Liver (tissue), 9 donors: ENCODE data around the gene ATP4B. TPM values are rescaled to one million over a fixed set of nuclear protein-coding genes. Genes with fewer than 3 reads are reported as not detected.

Source experiments
- DNase-seq: peaks from one replicate; pipeline ENCODE4 v3.0.0-alpha.2; 2017; ENCODE audit warnings: low spot score
- H3K27ac ChIP-seq, 2 donors: one replicate each; pipeline ENCODE4 v1.7.0; 2013; ENCODE audit warnings: inconsistent platforms in 2 of 2, low read length in 2 of 2, control low read depth in 1 of 2, low read depth in 1 of 2, mild to moderate bottlenecking in 1 of 2
- H3K27me3 ChIP-seq, 4 donors: one replicate each; pipeline versions ENCODE4 v1.6.1 to v1.7.0; 2013; ENCODE audit warnings: low read length in 3 of 4, inconsistent platforms in 1 of 4, mild to moderate bottlenecking in 1 of 4, moderate library complexity in 1 of 4; ENCODE audit not compliant: control insufficient read depth in 4 of 4, insufficient read depth in 4 of 4
- H3K36me3 ChIP-seq, 4 donors: one replicate each; pipeline versions ENCODE4 v1.6.1 to v1.7.0; 2013; ENCODE audit warnings: low read length in 3 of 4, mild to moderate bottlenecking in 3 of 4, low read depth in 1 of 4, moderate library complexity in 1 of 4; ENCODE audit not compliant: control insufficient read depth in 4 of 4, insufficient read depth in 3 of 4
- H3K4me1 ChIP-seq, 4 donors: one replicate each; pipeline versions ENCODE4 v1.6.1 to v1.7.0; 2013; ENCODE audit warnings: low read length in 3 of 4, mild to moderate bottlenecking in 3 of 4, moderate library complexity in 1 of 4; ENCODE audit not compliant: control insufficient read depth in 4 of 4, insufficient read depth in 4 of 4
- H3K4me3 ChIP-seq, 3 donors: one replicate each; pipeline versions ENCODE4 v1.6.1 to v1.7.0; 2013; ENCODE audit warnings: low read length in 3 of 3, control low read depth in 1 of 3, low read depth in 1 of 3, mild to moderate bottlenecking in 1 of 3
- H3K9ac ChIP-seq, 2 donors: one replicate each; pipeline ENCODE4 v1.7.0; 2013; ENCODE audit warnings: low read length in 2 of 2, mild to moderate bottlenecking in 2 of 2, moderate library complexity in 2 of 2, control low read depth in 1 of 2, low read depth in 1 of 2
- H3K9me3 ChIP-seq, 4 donors: one replicate each; pipeline versions ENCODE4 v1.6.1 to v1.7.0; 2013; ENCODE audit warnings: low read length in 3 of 4; ENCODE audit not compliant: control insufficient read depth in 4 of 4
- EGR1 ChIP-seq, 2 donors: IDR thresholded peaks; 2 replicates each; pipeline ENCODE4 v1.6.1; 2016 to 2018; ENCODE audit warnings: antibody characterized with exemption in 2 of 2, low read depth in 2 of 2
- FOXA1 ChIP-seq: IDR thresholded peaks from 2 replicates; pipeline ENCODE4 v1.6.1; 2016; ENCODE audit warnings: antibody characterized with exemption
- FOXA2 ChIP-seq: IDR thresholded peaks from 2 replicates; pipeline ENCODE4 v1.6.1; 2016; ENCODE audit warnings: antibody characterized with exemption
- HNF4G ChIP-seq: IDR thresholded peaks from 2 replicates; pipeline ENCODE4 v1.6.1; 2016; ENCODE audit warnings: antibody characterized with exemption
- JUND ChIP-seq, 2 donors: IDR thresholded peaks; 2 replicates each; pipeline ENCODE4 v1.6.1; 2016; ENCODE audit warnings: antibody characterized with exemption in 2 of 2
- MAX ChIP-seq: IDR thresholded peaks from 2 replicates; pipeline ENCODE4 v1.6.1; 2016; ENCODE audit warnings: antibody characterized with exemption
- NR2F2 ChIP-seq: IDR thresholded peaks from 2 replicates; pipeline ENCODE4 v1.6.1; 2016; ENCODE audit warnings: antibody characterized with exemption
- RXRA ChIP-seq, 2 donors: IDR thresholded peaks; 2 replicates each; pipeline ENCODE4 v1.6.1; 2017 to 2018; ENCODE audit warnings: antibody characterized with exemption in 2 of 2, mild to moderate bottlenecking in 1 of 2
- SP1 ChIP-seq: IDR thresholded peaks from 2 replicates; pipeline ENCODE4 v1.6.1; 2018; ENCODE audit warnings: antibody characterized with exemption, mild to moderate bottlenecking
- TAF1 ChIP-seq: conservative IDR thresholded peaks from 2 replicates; pipeline ENCODE4 v1.6.1; 2016; ENCODE audit warnings: antibody characterized with exemption, mild to moderate bottlenecking
- YY1 ChIP-seq: IDR thresholded peaks from 2 replicates; pipeline ENCODE4 v1.6.1; 2016; ENCODE audit warnings: antibody characterized with exemption, mild to moderate bottlenecking
- WGBS: extraction: QIAGEN DNeasy Blood & Tissue Kit; methylation state at CpG from one replicate; pipeline ENCODE4 v1.1.7; 2013; 5-methylcytosine and 5-hydroxymethylcytosine counted together
- polyA plus RNA-seq, 2 donors: library from polyadenylated mRNA; stranded (reverse) in 1 of 2; unstranded in 1 of 2; fragments of 200-250 nt in 1 of 2; fragments of >200 nt in 1 of 2; fragmentation: Nextera tagmentation in 1 of 2; extraction: Ambion mirVana in 1 of 2; gene quantifications; one replicate each; pipeline versions ENCODE4 v1.2.1 to v1.2.3, GENCODE V29; 2013 to 2015
- total RNA-seq, 2 donors: library from RNA; depleted of rRNA; stranded (reverse); fragments of >200 nt; gene quantifications; one replicate each; pipeline ENCODE4 v1.2.3, GENCODE V29; 2014
- TF ChIP-seq, protein P1 (sequence below): IDR thresholded peaks from 2 replicates; pipeline ENCODE4 v1.6.1; 2016; ENCODE audit warnings: antibody characterized with exemption
- TF ChIP-seq, protein P2 (sequence below): fragments of 150-350 bp; IDR thresholded peaks from 2 replicates; pipeline ENCODE4 v1.5.1; 2017; ENCODE audit warnings: improper control_type of control experiment, low read depth, low read length; ENCODE audit not compliant: missing input control
- TF ChIP-seq, protein P3 (sequence below): IDR thresholded peaks from 2 replicates; pipeline ENCODE4 v1.6.1; 2016; ENCODE audit warnings: antibody characterized with exemption, mild to moderate bottlenecking
- donor health status: healthy.
- donor health status: healthy.
- donor health status: healthy.
- donor health status: healthy.
- donor health status: healthy.

The ATP4B gene
- total and polyA plus RNA-seq, 4 donors: not detected

- TF ChIP-seq MAX (no peak), TAF1 (no peak), EGR1 (IDR thresholded peaks at IDR 0.05; ENCODE audit: low read depth in 2 of 2) (no peak), HNF4G (no peak), NR2F2 (no peak), FOXA2 (no peak), YY1 (no peak), FOXA1 (no peak), SP1 (no peak), RXRA (IDR thresholded peaks at IDR 0.05) (no peak), JUND (IDR thresholded peaks at IDR 0.05) (no peak)
- TF ChIP-seq, protein P1, sequence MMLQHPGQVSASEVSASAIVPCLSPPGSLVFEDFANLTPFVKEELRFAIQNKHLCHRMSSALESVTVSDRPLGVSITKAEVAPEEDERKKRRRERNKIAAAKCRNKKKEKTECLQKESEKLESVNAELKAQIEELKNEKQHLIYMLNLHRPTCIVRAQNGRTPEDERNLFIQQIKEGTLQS: no peak
- TF ChIP-seq, protein P2, sequence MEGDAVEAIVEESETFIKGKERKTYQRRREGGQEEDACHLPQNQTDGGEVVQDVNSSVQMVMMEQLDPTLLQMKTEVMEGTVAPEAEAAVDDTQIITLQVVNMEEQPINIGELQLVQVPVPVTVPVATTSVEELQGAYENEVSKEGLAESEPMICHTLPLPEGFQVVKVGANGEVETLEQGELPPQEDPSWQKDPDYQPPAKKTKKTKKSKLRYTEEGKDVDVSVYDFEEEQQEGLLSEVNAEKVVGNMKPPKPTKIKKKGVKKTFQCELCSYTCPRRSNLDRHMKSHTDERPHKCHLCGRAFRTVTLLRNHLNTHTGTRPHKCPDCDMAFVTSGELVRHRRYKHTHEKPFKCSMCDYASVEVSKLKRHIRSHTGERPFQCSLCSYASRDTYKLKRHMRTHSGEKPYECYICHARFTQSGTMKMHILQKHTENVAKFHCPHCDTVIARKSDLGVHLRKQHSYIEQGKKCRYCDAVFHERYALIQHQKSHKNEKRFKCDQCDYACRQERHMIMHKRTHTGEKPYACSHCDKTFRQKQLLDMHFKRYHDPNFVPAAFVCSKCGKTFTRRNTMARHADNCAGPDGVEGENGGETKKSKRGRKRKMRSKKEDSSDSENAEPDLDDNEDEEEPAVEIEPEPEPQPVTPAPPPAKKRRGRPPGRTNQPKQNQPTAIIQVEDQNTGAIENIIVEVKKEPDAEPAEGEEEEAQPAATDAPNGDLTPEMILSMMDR: no peak
- no peak overlapping the region for H3K9ac ChIP-seq
- H3K27ac ChIP-seq: no peak overlapping the region
- no peaks in the 10 kb centered on the region for H3K9me3 ChIP-seq
- peaks cover 0 to 10% (median 5%) of the 10 kb centered on the region in 4 donors for H3K36me3 ChIP-seq
- no peak for DNase-seq
- H3K27me3 ChIP-seq: no peaks in the 10 kb centered on the region
- no peaks in the 10 kb centered on the region for H3K4me1 ChIP-seq
- H3K4me3 ChIP-seq: no peak overlapping the region
- 96% methylated on average over 7 of the region's 7 CpGs for WGBS
These were observed 39.5 kb downstream of the ATP4B start for GRCh38 chr13:113618455-113618854.

DNA sequence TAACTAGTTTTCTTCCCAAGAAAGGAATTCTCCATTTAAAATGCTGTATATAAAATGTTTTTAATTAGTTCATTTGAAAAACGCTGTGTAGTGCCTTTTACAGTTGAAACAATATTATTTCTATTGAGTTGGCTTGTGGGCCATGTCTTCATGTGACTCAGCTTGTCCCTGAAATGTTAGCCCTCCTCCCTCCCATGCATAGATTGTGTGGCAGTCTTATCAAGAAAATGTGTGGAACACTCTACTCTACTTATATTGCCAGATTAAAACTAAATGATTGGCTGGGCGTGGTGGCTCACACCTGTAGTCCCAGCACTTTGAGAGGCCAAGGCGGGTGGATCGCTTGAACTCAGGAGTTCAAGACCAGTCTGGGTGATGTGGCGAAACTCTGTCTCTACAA lies 40.0 kb downstream of the ATP4B start:
- peaks cover 0 to 10% (median 4%) of the 10 kb centered on the region in 4 donors for H3K36me3 ChIP-seq
- H3K27ac ChIP-seq: no peak overlapping the region
- no peak overlapping the region for H3K9ac ChIP-seq
- no peaks in the 10 kb centered on the region for H3K4me1 ChIP-seq
- WGBS: 95% methylated on average over 5 of the region's 5 CpGs
- H3K27me3 ChIP-seq: no peaks in the 10 kb centered on the region
- H3K4me3 ChIP-seq: no peak overlapping the region
- no peaks in the 10 kb centered on the region for H3K9me3 ChIP-seq
- no peak for DNase-seq
- TF ChIP-seq, protein P3, sequence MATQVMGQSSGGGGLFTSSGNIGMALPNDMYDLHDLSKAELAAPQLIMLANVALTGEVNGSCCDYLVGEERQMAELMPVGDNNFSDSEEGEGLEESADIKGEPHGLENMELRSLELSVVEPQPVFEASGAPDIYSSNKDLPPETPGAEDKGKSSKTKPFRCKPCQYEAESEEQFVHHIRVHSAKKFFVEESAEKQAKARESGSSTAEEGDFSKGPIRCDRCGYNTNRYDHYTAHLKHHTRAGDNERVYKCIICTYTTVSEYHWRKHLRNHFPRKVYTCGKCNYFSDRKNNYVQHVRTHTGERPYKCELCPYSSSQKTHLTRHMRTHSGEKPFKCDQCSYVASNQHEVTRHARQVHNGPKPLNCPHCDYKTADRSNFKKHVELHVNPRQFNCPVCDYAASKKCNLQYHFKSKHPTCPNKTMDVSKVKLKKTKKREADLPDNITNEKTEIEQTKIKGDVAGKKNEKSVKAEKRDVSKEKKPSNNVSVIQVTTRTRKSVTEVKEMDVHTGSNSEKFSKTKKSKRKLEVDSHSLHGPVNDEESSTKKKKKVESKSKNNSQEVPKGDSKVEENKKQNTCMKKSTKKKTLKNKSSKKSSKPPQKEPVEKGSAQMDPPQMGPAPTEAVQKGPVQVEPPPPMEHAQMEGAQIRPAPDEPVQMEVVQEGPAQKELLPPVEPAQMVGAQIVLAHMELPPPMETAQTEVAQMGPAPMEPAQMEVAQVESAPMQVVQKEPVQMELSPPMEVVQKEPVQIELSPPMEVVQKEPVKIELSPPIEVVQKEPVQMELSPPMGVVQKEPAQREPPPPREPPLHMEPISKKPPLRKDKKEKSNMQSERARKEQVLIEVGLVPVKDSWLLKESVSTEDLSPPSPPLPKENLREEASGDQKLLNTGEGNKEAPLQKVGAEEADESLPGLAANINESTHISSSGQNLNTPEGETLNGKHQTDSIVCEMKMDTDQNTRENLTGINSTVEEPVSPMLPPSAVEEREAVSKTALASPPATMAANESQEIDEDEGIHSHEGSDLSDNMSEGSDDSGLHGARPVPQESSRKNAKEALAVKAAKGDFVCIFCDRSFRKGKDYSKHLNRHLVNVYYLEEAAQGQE: no peak
- TF ChIP-seq, protein P1: no peak
- TF ChIP-seq EGR1 (IDR thresholded peaks at IDR 0.05; ENCODE audit: low read depth in 2 of 2) (no peak), FOXA2 (no peak), YY1 (no peak)
